Keratinocyte (primary cell): ENCODE data around the gene ATG4A.

Experiments
- EZH2 ChIP-seq: IDR thresholded peaks from one replicate; pipeline ENCODE4 v1.6.1; 2012; ENCODE audit warnings: inconsistent platforms, mild to moderate bottlenecking, low read length, moderate library complexity
- TF ChIP-seq, protein P1 (sequence below), 3 experiments: IDR thresholded peaks in 1 of 3; conservative IDR thresholded peaks in 1 of 3; optimal IDR thresholded peaks in 1 of 3; 2 replicates in 2 of 3; 3 replicates in 1 of 3; pipeline versions ENCODE3 to v1.5.1; 2011; ENCODE audit warnings: low read length in 3 of 3, mild to moderate bottlenecking in 3 of 3, moderate library complexity in 2 of 3, control low read depth in 1 of 3, inconsistent platforms in 1 of 3; ENCODE audit not compliant: insufficient read depth in 2 of 3; ENCODE audit errors: extremely low read depth in 1 of 3

DNA sequence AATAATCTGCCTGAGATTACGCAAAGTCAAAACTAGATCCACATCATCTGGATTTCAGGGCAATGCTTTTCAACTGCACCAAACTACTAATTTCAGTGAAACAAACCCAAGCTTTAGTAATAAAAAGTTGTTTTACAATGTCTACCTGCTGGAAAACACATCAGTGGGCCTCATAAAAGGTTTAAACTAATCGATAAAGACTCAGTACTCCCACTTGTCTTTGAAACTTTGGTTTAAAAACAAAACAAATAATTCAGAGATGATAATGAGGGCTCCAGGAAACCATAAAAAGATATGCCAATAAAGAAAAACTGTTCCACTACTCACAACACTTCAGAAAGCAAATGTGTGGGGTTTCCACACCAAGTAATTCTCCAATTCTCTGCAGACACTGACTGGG is 10.5 kb upstream of the ATG4A start:
- TF ChIP-seq, protein P1, sequence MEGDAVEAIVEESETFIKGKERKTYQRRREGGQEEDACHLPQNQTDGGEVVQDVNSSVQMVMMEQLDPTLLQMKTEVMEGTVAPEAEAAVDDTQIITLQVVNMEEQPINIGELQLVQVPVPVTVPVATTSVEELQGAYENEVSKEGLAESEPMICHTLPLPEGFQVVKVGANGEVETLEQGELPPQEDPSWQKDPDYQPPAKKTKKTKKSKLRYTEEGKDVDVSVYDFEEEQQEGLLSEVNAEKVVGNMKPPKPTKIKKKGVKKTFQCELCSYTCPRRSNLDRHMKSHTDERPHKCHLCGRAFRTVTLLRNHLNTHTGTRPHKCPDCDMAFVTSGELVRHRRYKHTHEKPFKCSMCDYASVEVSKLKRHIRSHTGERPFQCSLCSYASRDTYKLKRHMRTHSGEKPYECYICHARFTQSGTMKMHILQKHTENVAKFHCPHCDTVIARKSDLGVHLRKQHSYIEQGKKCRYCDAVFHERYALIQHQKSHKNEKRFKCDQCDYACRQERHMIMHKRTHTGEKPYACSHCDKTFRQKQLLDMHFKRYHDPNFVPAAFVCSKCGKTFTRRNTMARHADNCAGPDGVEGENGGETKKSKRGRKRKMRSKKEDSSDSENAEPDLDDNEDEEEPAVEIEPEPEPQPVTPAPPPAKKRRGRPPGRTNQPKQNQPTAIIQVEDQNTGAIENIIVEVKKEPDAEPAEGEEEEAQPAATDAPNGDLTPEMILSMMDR (optimal IDR thresholded peaks at IDR 0.05 in 1 of 3, IDR thresholded peaks at IDR 0.05 in 1 of 3, conservative IDR thresholded peaks at IDR 0.05 in 1 of 3; ENCODE audit: extremely low read depth in 1 of 3, insufficient read depth in 2 of 3, low read length in 3 of 3), result no peak
- no peak for TF ChIP-seq EZH2
